AG04450 (cell line): ENCODE results near the gene SERTAD4. TPM values are rescaled to one million over a fixed set of nuclear protein-coding genes. Genes with fewer than 3 reads are reported as not detected.
A peak's percentile ranks its signal among the peaks of the same experiment; 100 is the strongest.
"Not testable (repeated sequence)": the region's sequence is repeated elsewhere in the genome, so short reads cannot be mapped to it uniquely, and the experiment has no call there.

Source experiments
- CTCF ChIA-PET: fragments of 300-600, 350-600 bp; formaldehyde crosslinking; extraction: SDS; loops from one replicate; lab custom pipeline; 2022; ENCODE audit warnings: antibody characterized with exemption, inconsistent platforms; lab: Charles Lee
- POLR2A ChIA-PET: fragments of 350-600 bp; formaldehyde crosslinking; extraction: SDS; loops from one replicate; lab custom pipeline; 2021; ENCODE audit warnings: antibody characterized with exemption, inconsistent platforms; lab: Yijun Ruan, JAX
- DNase-seq: peaks from one replicate; pipeline ENCODE4 v3.0.0-alpha.2; 2011; ENCODE audit warnings: low read depth, low spot score
- H3K27ac ChIP-seq: one replicate; pipeline ENCODE4 v1.5.1; 2012; ENCODE audit warnings: low read depth, low read length, control low read depth
- H3K27me3 ChIP-seq: one replicate; pipeline ENCODE4 v1.6.0; 2012; ENCODE audit warnings: low read length; ENCODE audit not compliant: control insufficient read depth, insufficient read depth
- H3K4me3 ChIP-seq: 2 replicates; pipeline ENCODE4 v1.5.1; 2011; ENCODE audit warnings: mild to moderate bottlenecking, low read depth, low read length, control low read depth
- H3K9me3 ChIP-seq: 2 replicates; pipeline ENCODE4 v1.5.1; 2012; ENCODE audit warnings: low read length; ENCODE audit not compliant: control insufficient read depth, insufficient read depth
- polyA minus RNA-seq: library from RNA; depleted of rRNA, polyadenylated mRNA; stranded (reverse); fragments of >200 nt; gene quantifications from 2 replicates; pipeline ENCODE4 v1.2.3, GENCODE V29; 2011; rRNA and poly(A)+ RNA removed
- polyA plus RNA-seq: library from polyadenylated mRNA; depleted of rRNA; stranded (reverse); fragments of >200 nt; gene quantifications from 2 replicates; pipeline ENCODE4 v1.2.3, GENCODE V29; 2011; rRNA removed
- TF ChIP-seq, protein P1 (sequence below): IDR thresholded peaks from 2 replicates; pipeline ENCODE4 v1.5.1; 2011; ENCODE audit warnings: low read depth, low read length, control low read depth, inconsistent platforms

The SERTAD4 gene
- polyA plus RNA-seq: 1.7 and 1.8 TPM in 2 replicates
- polyA minus RNA-seq: 0.46 and 1.1 TPM in 2 replicates

DNA sequence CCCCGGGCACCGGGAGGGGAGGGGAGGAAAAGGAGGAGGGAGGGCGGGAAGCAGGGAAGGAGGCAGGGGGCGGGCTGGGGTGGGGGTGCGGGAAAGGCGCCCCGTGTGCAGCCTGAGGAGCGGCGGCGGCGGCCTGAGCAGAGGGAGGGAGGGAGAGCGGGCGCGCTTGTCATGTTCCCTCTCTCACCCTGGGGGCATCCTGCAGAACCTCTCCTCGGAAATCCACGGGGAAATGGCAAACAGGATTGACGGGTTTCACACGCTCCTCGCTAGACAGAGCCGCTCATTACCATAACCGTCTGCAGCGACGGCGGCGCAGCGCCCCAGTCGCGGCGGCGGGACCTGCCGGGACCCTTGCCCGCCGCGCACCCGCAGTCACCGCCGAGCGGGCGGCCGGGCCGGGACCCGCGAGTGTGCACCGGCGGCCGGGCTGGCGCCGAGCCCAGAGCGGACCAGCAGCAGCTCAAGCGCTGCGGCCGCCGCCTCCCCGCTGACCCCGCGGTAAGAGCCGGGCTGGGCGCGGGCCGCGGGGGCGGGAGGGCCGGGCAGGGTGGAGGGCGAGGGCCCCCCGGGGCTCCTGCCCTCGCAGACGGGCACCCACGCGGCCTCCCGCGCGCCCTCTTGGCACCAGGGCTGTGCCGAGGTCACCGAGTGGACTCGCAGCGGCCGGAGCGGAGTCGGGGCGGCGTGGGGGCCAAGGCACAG, at the start of gene SERTAD4:
Gene SERTAD4 (plus strand): TSS at position 286 of the 705 bp plus-strand sequence. CDS start 5,165 bp downstream, outside the sequence.
- Histone ChIP-seq H3K9me3 (no peaks in the 10 kb centered on the region; the same call in 1 of the 2 replicates), H3K4me3 (peak within 1 kb of the TSS; percentile 69), H3K27ac (peak within 1 kb of the TSS; percentile 13), H3K27me3 (peaks cover 10% of the 10 kb centered on the region)
- TF ChIP-seq, protein P1, sequence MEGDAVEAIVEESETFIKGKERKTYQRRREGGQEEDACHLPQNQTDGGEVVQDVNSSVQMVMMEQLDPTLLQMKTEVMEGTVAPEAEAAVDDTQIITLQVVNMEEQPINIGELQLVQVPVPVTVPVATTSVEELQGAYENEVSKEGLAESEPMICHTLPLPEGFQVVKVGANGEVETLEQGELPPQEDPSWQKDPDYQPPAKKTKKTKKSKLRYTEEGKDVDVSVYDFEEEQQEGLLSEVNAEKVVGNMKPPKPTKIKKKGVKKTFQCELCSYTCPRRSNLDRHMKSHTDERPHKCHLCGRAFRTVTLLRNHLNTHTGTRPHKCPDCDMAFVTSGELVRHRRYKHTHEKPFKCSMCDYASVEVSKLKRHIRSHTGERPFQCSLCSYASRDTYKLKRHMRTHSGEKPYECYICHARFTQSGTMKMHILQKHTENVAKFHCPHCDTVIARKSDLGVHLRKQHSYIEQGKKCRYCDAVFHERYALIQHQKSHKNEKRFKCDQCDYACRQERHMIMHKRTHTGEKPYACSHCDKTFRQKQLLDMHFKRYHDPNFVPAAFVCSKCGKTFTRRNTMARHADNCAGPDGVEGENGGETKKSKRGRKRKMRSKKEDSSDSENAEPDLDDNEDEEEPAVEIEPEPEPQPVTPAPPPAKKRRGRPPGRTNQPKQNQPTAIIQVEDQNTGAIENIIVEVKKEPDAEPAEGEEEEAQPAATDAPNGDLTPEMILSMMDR: no peak
- ChIA-PET CTCF (interaction anchor here (1.5 kb wide), 1 partner anchor 89 kb away, joined by 5 read pairs; no protein-coding TSS in a partner anchor), POLR2A (no interaction called here)
- DNase-seq: no peak

- no peak for DNase-seq
- Histone ChIP-seq H3K4me3 (no peak overlapping the region), H3K27ac (no peak overlapping the region), H3K27me3 (no peaks in the 10 kb centered on the region), H3K9me3 (no peaks in the 10 kb centered on the region)
- CTCF ChIA-PET: interaction anchor here (0.6 to 1.3 kb wide), 2 partner anchors 126 to 215 kb away, joined by 3 read pairs; no protein-coding TSS in a partner anchor
- POLR2A ChIA-PET: no interaction called here
- TF ChIP-seq, protein P1: no peak
Observed at GRCh38 chr1:210185063-210185462, 47.5 kb upstream of the SERTAD4 start.

DNA sequence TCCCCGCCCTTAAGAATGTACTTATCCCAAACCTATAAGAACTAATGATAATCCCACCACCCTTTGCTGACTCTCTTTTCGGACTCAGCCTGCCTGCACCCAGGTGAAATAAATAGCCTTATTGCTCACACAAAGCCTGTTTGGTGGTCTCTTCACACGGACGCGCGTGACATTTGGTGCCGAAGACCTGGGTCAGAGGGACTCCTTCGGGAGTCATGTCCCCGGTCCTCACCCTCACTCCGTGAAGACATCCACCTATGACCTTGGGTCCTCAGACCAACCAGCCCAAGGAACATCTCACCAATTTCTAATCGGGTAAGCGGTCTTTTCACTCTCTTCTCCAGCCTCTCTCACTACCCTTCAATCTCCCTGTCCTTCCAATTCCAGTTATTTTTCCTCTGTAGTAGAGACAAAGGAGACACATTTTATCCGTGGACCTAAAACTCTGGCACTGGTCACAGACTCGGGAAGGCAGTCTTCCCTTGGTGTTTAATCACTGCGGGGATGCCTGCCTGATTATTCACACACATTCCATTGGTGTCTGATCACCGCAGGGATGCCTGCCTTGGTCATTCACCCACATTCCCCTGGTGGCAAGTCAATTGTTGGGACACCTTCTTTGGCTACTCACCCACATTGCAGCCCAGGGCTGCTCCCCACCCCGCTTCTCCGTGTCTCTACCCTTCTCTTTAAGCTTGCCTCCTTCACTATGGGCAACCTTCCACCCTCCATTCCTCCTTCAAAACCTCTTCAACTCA, 44.6 kb upstream of the SERTAD4 start:
- H3K9me3 ChIP-seq, POLR2A ChIA-PET, H3K27me3 ChIP-seq, H3K27ac ChIP-seq, CTCF ChIA-PET, H3K4me3 ChIP-seq: not testable (repeated sequence)
- peak; percentile 16 for DNase-seq

GRCh38 chr1:210189426-210189825, 43.2 kb upstream of the SERTAD4 start:
- POLR2A ChIA-PET: no interaction called here
- H3K4me3 ChIP-seq: no peak overlapping the region
- no peak for DNase-seq
- no peaks in the 10 kb centered on the region for H3K27me3 ChIP-seq
- H3K27ac ChIP-seq: no peak overlapping the region
- TF ChIP-seq, protein P1: no peak
- CTCF ChIA-PET: interaction anchor here (1.2 kb wide), 1 partner anchor 55 kb away, joined by 3 read pairs; no protein-coding TSS in a partner anchor
- H3K9me3 ChIP-seq: no peaks in the 10 kb centered on the region

- TF ChIP-seq, protein P1: no peak
- Histone ChIP-seq H3K4me3 (no peak overlapping the region), H3K27ac (no peak overlapping the region), H3K9me3 (peaks cover 8% of the 10 kb centered on the region; the same call in 1 of the 2 replicates), H3K27me3 (no peaks in the 10 kb centered on the region)
- ChIA-PET CTCF (interaction anchor here (1.0 kb wide), 1 partner anchor 178 kb away, joined by 3 read pairs; no protein-coding TSS in a partner anchor), POLR2A (no interaction called here)
- no peak for DNase-seq
Observed at GRCh38 chr1:210195635-210196160, 36.9 kb upstream of the SERTAD4 start.

DNA sequence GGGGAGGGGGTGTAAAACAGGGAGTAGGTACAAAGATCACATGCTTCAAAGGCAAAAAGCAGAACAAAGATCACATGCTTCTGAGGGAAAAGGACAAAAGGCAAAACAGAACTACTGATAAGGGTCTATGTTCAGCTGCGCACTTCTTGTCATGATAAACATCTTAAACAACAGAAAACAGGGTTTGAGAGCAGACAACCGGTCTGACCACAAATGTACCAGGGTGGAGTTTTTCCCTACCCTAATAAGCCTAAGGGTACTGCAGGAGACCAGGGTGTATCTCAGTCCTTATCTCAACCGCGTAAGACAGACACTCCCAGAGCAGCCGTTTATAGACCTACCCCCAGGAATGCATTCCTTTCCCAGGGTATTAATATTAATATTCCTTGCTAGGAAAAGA, 36.3 kb upstream of the SERTAD4 start:
- POLR2A ChIA-PET, H3K9me3 ChIP-seq, H3K27me3 ChIP-seq, H3K27ac ChIP-seq, H3K4me3 ChIP-seq, DNase-seq: not testable (repeated sequence)
- CTCF ChIA-PET: interaction anchor here (1.0 kb wide), 1 partner anchor 178 kb away, joined by 3 read pairs; no protein-coding TSS in a partner anchor
